GM23248 (cell line): Measurements from ENCODE around the gene SPAG9.

Source experiments
- EZH2 ChIP-seq: fragments of 200-600 bp; sonication (generic); IDR thresholded peaks from 2 replicates; pipeline ENCODE4 v1.6.1; 2018; ENCODE audit warnings: antibody characterized with exemption, mild to moderate bottlenecking; ENCODE audit not compliant: insufficient read depth, poor library complexity, severe bottlenecking
- EZH2phosphoT487 ChIP-seq: fragments of 200-600 bp; sonication (generic); IDR thresholded peaks from 2 replicates; pipeline ENCODE4 v1.6.1; 2018; ENCODE audit warnings: antibody characterized with exemption, moderate library complexity, mild to moderate bottlenecking, low read depth; ENCODE audit not compliant: insufficient read depth

GRCh38 chr17:50939795-50940684 lies 180.6 kb downstream of the SPAG9 start:
- TF ChIP-seq EZH2phosphoT487 (no peak), EZH2 (no peak)
